RWPE1 (cell line): ENCODE results near the gene S100PBP.

Source experiments
- CTCF ChIA-PET: fragments of 350-600 bp; sonication (Branson Sonifier 250); formaldehyde crosslinking; extraction: SDS; loops from one replicate; lab custom pipeline; 2021; lab: Yijun Ruan, JAX
- POLR2A ChIA-PET: fragments of 400-600 bp; formaldehyde crosslinking; extraction: SDS; loops from one replicate; lab custom pipeline; 2020; ENCODE audit warnings: antibody characterized with exemption; ENCODE audit not compliant: low non-redundant PET; lab: Yijun Ruan, JAX
- DNase-seq: peaks from one replicate; pipeline ENCODE4 v3.0.0; 2012; ENCODE audit warnings: low spot score
- H3K27ac ChIP-seq: fragments of 450-650 bp; 2 replicates; pipeline ENCODE4 v1.5.1; 2017
- TF ChIP-seq, protein P1 (sequence below): fragments of 450-650 bp; conservative IDR thresholded peaks from 2 replicates; pipeline ENCODE4 v1.5.1; 2017; ENCODE audit warnings: low read depth, mild to moderate bottlenecking

Gene S100PBP

DNA sequence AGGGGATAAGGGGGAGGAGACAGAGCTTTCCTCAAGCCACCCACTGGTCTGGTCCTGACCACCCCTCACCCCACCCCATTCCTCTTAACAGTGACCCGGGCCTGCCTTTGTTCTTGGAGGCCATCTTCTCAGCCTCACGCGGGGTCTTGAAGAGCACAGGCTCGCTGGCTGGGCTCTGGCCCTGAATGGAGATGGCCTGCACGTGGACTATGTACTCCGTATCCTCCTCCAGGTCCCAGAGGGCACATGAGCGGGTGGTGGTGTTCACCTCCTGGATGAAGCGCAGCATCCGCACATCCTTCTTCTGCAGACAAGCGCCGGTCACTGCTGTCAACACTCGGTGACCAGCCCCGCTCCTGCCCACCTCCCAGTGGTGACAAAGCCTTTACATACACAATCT is 50.6 kb downstream of the S100PBP start:
- ChIA-PET CTCF (interaction anchor here (0.7 kb wide), 1 partner anchor 9 kb away, joined by 3 read pairs; no protein-coding TSS in a partner anchor), POLR2A (no interaction called here)
- no peak overlapping the region for H3K27ac ChIP-seq
- no peak for DNase-seq
- TF ChIP-seq, protein P1, sequence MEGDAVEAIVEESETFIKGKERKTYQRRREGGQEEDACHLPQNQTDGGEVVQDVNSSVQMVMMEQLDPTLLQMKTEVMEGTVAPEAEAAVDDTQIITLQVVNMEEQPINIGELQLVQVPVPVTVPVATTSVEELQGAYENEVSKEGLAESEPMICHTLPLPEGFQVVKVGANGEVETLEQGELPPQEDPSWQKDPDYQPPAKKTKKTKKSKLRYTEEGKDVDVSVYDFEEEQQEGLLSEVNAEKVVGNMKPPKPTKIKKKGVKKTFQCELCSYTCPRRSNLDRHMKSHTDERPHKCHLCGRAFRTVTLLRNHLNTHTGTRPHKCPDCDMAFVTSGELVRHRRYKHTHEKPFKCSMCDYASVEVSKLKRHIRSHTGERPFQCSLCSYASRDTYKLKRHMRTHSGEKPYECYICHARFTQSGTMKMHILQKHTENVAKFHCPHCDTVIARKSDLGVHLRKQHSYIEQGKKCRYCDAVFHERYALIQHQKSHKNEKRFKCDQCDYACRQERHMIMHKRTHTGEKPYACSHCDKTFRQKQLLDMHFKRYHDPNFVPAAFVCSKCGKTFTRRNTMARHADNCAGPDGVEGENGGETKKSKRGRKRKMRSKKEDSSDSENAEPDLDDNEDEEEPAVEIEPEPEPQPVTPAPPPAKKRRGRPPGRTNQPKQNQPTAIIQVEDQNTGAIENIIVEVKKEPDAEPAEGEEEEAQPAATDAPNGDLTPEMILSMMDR: no peak

DNA sequence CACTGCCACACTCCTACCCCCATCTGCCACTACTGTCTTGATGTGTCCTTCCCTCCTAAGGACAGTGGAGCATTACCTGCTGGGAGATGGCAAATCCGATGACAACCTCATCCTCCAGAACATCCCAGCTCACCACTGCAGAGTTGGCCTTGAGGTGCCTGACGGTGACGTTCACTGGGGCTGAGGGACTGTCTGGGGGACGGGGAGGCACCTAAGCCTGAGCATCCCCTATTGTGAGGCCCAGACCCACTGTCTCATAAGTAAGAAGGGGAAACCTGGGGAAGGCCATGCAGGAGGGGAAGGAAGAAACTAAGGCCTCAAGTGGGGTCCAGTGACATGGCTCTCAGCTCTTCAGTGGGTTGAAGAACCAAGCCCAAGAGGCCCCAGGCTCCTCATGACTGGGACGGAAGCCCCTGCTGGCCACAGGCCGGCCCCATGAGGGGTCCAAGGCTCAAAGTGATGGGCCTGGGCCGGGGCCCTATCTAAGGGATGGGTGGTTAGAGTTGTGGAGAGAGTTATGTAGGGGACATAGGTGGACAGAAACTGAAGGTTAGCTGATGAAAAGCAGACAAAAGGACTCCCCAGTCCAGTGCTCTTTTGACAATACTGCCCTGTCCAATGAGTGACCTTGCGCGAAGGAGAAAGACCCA is 51.5 kb downstream of the S100PBP start:
- DNase-seq: no peak
- TF ChIP-seq, protein P1: no peak
- H3K27ac ChIP-seq: no peak overlapping the region
- CTCF ChIA-PET: interaction anchor here (0.7 kb wide), 1 partner anchor 8 kb away, joined by 3 read pairs; no protein-coding TSS in a partner anchor
- POLR2A ChIA-PET: no interaction called here

DNA sequence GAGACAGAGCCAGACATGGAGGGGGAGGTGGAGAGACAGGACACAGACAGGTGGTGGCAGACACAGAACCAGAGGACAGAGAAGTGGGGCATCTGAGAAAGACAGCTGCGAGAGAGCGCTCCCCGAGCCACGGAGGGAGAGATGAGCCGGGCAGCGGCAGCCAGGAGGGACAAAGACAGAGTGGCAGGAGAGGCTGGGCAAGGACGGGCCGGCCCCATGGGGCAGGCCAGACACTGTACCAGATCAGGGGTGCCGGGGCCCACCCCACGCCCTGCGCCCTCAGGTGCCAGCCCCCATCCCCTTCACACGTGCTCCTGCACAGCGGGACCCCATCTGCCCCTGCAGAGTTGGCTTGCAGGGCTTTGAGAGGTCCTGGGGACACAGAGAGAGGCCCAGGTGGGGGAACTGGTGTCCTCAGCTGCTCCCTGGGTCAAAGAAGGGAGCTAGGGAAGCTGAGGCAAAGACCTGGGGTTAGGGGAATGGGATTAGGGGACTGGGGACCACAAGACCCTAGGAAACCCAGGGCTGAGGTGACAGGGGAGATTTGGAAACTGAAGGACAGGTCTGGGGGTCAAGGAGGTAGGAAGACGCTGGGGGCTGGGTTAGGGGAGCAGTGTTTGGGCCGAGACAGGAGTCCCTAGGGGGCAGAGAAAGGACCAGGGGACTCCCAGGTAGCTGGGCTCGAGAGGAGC is 52.6 kb downstream of the S100PBP start:
- ChIA-PET POLR2A (no interaction called here), CTCF (no interaction called here)

DNA sequence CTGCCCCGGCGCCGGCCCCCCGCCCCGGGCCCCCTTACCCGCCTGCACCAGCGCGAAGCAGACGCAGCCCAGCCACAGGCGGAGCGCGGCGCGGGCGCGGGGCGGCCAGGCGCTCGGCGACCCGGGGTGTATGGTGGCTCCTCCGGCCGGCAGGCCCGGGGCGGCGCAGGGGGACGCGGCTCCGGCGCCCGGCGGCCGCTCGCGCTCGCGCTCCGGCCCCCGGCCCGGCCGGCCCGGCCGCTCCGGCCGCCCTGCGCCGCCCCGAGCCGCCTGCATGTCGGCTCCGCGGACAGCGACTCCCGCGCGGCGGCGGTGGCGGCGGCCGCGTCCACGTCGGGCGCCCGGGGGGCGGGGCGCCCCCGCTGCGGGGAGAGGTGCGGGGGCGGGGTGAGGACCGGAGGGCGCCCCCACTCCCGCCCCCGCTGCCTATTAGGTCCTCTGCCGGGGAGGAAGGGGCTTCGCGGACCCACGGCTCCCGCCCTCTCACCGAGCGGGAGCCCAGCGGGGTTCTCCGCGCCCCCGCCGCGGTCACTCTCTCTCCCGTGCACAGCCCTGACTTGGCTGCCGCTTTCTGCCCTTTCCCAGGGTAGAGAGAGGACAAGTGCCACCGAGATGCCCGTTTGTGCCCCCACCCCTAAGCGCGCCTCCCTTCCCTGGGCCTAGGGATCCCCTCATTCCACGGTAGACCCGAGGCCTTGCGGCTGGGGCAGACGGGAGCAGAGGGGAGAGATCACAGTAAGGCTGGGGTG is 53.3 kb downstream of the S100PBP start, which contains the start of gene FNDC5:
FNDC5 (minus strand) TSS at position 298 of the 749 bp plus-strand sequence.
- CTCF ChIA-PET: interaction anchor here (0.6 to 1.7 kb wide), 4 partner anchors 22 to 426 kb away, joined by 4 to 11 read pairs (median 6); no protein-coding TSS in a partner anchor
- POLR2A ChIA-PET: no interaction called here
- no peak within 1 kb of the TSS for H3K27ac ChIP-seq
- TF ChIP-seq, protein P1: no peak
- DNase-seq: no peak

More for the DNA sequence above, 52.6 kb downstream of the S100PBP start:
- no peak overlapping the region for H3K27ac ChIP-seq
- DNase-seq: no peak
- TF ChIP-seq, protein P1: no peak

DNA sequence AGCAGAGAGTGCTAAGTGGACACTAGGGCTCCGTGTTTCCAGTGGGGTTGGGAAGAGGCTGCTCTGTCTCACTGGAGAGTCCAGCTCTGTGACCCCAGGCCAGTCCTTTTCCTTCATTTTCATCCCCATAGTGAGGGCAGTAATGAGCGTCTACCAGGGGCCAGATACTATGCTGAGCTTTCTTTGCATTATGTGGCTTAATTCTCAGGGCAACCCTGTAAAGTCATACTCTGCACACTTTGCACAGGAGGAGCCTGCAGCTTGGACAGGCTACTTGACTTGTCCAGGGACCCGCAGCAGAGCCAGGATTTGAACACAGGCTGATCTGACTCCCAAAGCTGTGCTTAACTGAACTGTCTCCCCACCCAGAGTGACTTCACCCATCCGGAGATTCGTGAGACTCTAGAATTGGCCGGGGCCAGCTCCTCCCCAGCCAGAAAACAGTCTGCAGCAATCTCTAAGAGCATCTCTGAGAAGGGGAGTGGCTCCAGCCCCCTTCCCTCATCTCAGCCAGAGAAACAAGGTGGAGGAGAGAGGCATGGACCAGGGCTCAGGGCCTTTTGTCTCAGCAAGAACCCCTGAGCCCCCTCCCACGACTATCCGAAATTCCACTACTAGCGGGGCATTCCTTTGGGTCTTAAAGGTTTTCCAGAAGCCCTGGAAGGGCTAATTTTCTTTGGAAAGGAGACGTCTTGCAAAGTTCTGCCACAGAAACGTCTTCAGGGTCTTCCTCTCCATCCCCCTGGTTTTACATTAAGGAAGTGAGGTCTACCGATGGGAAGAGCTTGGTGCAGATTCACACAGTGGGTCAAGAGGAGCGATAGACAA is 54.1 kb downstream of the S100PBP start:
- no peak for DNase-seq
- CTCF ChIA-PET: interaction anchor here (0.5 to 1.8 kb wide), 11 partner anchors 9 to 425 kb away, joined by 3 to 11 read pairs (median 5); partner anchors contain the start of gene HPCA
- no peak overlapping the region for H3K27ac ChIP-seq
- POLR2A ChIA-PET: no interaction called here
- TF ChIP-seq, protein P1: no peak
